ENCODE measurements around the gene NR0B2.

The NR0B2 gene

GRCh38 chr1:26911399-26912146 lies 2.2 kb downstream of the NR0B2 start:
- no peaks in the 10 kb centered on the region for H3F3A ChIP-seq (ENCODE audit: low read depth)
- H3K27me3 ChIP-seq (ENCODE audit: insufficient read depth, low read length, poor library complexity, severe bottlenecking) = no peaks in the 10 kb centered on the region
- no peaks in the 10 kb centered on the region for H3K9me3 ChIP-seq (ENCODE audit: insufficient read depth, low read depth, low read length)
- H3K9me2 ChIP-seq (replicated peaks; ENCODE audit: low read depth, low read length) = no peaks in the 10 kb centered on the region
- no peak overlapping the region for H3K9ac ChIP-seq (ENCODE audit: low read depth, low read length, poor library complexity, severe bottlenecking)
- H3K36me3 ChIP-seq (ENCODE audit: insufficient read depth, low read length) = no peaks in the 10 kb centered on the region
- no peaks in the 10 kb centered on the region for H3K79me2 ChIP-seq (ENCODE audit: insufficient read depth, low read length)
- no peaks in the 10 kb centered on the region for H4K20me1 ChIP-seq (ENCODE audit: insufficient read depth, low read length, poor library complexity, severe bottlenecking)
- H3K4me2 ChIP-seq (ENCODE audit: low read depth, low read length, poor library complexity, severe bottlenecking) = no peak overlapping the region
- no peaks in the 10 kb centered on the region for H3K4me1 ChIP-seq (ENCODE audit: insufficient read depth, low read length, poor library complexity, severe bottlenecking)
- TF ChIP-seq, protein P1, sequence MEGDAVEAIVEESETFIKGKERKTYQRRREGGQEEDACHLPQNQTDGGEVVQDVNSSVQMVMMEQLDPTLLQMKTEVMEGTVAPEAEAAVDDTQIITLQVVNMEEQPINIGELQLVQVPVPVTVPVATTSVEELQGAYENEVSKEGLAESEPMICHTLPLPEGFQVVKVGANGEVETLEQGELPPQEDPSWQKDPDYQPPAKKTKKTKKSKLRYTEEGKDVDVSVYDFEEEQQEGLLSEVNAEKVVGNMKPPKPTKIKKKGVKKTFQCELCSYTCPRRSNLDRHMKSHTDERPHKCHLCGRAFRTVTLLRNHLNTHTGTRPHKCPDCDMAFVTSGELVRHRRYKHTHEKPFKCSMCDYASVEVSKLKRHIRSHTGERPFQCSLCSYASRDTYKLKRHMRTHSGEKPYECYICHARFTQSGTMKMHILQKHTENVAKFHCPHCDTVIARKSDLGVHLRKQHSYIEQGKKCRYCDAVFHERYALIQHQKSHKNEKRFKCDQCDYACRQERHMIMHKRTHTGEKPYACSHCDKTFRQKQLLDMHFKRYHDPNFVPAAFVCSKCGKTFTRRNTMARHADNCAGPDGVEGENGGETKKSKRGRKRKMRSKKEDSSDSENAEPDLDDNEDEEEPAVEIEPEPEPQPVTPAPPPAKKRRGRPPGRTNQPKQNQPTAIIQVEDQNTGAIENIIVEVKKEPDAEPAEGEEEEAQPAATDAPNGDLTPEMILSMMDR (conservative IDR thresholded peaks at IDR 0.05; ENCODE audit: low read length) = no peak
- no peak for TF ChIP-seq EZH2phosphoT487 (IDR thresholded peaks at IDR 0.05; ENCODE audit: borderline replicate concordance)
- no peak overlapping the region for H2AFZ ChIP-seq (ENCODE audit: low read length)
- no peak overlapping the region for H3K4me3 ChIP-seq (ENCODE audit: low read length, poor library complexity, severe bottlenecking)

- TF ChIP-seq, protein P1 (conservative IDR thresholded peaks at IDR 0.05; ENCODE audit: low read length) = no peak
- Histone ChIP-seq H3K4me3 (ENCODE audit: low read length, poor library complexity, severe bottlenecking) (no peak overlapping the region), H3K27me3 (ENCODE audit: insufficient read depth, low read length, poor library complexity, severe bottlenecking) (no peaks in the 10 kb centered on the region), H2AFZ (ENCODE audit: low read length) (no peak overlapping the region), H3K9me2 (replicated peaks; ENCODE audit: low read depth, low read length) (no peaks in the 10 kb centered on the region), H3K9ac (ENCODE audit: low read depth, low read length, poor library complexity, severe bottlenecking) (no peak overlapping the region), H3K79me2 (ENCODE audit: insufficient read depth, low read length) (no peaks in the 10 kb centered on the region), H3K36me3 (ENCODE audit: insufficient read depth, low read length) (no peaks in the 10 kb centered on the region), H3K4me1 (ENCODE audit: insufficient read depth, low read length, poor library complexity, severe bottlenecking) (no peaks in the 10 kb centered on the region), H4K20me1 (ENCODE audit: insufficient read depth, low read length, poor library complexity, severe bottlenecking) (no peaks in the 10 kb centered on the region), H3K9me3 (ENCODE audit: insufficient read depth, low read depth, low read length) (no peaks in the 10 kb centered on the region), H3F3A (ENCODE audit: low read depth) (no peaks in the 10 kb centered on the region), H3K4me2 (ENCODE audit: low read depth, low read length, poor library complexity, severe bottlenecking) (no peak overlapping the region)
These were observed 3.2 kb downstream of the NR0B2 start for GRCh38 chr1:26910343-26911160.

- TF ChIP-seq EZH2phosphoT487 (IDR thresholded peaks at IDR 0.05; ENCODE audit: borderline replicate concordance) = no peak
- TF ChIP-seq, protein P1 (conservative IDR thresholded peaks at IDR 0.05; ENCODE audit: low read length) = no peak
- no peak overlapping the region for H3K9ac ChIP-seq (ENCODE audit: low read depth, low read length, poor library complexity, severe bottlenecking)
- H3K9me2 ChIP-seq (replicated peaks; ENCODE audit: low read depth, low read length) = no peaks in the 10 kb centered on the region
- no peaks in the 10 kb centered on the region for H3K4me1 ChIP-seq (ENCODE audit: insufficient read depth, low read length, poor library complexity, severe bottlenecking)
- H2AFZ ChIP-seq (ENCODE audit: low read length) = no peak overlapping the region
- H3K4me2 ChIP-seq (ENCODE audit: low read depth, low read length, poor library complexity, severe bottlenecking) = no peak overlapping the region
- no peaks in the 10 kb centered on the region for H4K20me1 ChIP-seq (ENCODE audit: insufficient read depth, low read length, poor library complexity, severe bottlenecking)
- H3K36me3 ChIP-seq (ENCODE audit: insufficient read depth, low read length) = no peaks in the 10 kb centered on the region
- H3K9me3 ChIP-seq (ENCODE audit: insufficient read depth, low read depth, low read length) = no peaks in the 10 kb centered on the region
- H3F3A ChIP-seq (ENCODE audit: low read depth) = no peaks in the 10 kb centered on the region
- H3K79me2 ChIP-seq (ENCODE audit: insufficient read depth, low read length) = no peaks in the 10 kb centered on the region
- no peak overlapping the region for H3K4me3 ChIP-seq (ENCODE audit: low read length, poor library complexity, severe bottlenecking)
- no peaks in the 10 kb centered on the region for H3K27me3 ChIP-seq (ENCODE audit: insufficient read depth, low read length, poor library complexity, severe bottlenecking)
These were observed 3.8 kb downstream of the NR0B2 start for GRCh38 chr1:26909951-26910342.
